C4-2B (cell line): ENCODE data around the gene F13A1.

Experiments used
- ZFX ChIP-seq: fragments of 450-650 bp; IDR thresholded peaks from 2 replicates; pipeline ENCODE4 v1.6.1; 2017
- TF ChIP-seq, protein P1 (sequence below): fragments of 450-650 bp; conservative IDR thresholded peaks from 2 replicates; pipeline ENCODE4 v1.5.1; 2017; ENCODE audit warnings: mild to moderate bottlenecking

- TF ChIP-seq, protein P1, sequence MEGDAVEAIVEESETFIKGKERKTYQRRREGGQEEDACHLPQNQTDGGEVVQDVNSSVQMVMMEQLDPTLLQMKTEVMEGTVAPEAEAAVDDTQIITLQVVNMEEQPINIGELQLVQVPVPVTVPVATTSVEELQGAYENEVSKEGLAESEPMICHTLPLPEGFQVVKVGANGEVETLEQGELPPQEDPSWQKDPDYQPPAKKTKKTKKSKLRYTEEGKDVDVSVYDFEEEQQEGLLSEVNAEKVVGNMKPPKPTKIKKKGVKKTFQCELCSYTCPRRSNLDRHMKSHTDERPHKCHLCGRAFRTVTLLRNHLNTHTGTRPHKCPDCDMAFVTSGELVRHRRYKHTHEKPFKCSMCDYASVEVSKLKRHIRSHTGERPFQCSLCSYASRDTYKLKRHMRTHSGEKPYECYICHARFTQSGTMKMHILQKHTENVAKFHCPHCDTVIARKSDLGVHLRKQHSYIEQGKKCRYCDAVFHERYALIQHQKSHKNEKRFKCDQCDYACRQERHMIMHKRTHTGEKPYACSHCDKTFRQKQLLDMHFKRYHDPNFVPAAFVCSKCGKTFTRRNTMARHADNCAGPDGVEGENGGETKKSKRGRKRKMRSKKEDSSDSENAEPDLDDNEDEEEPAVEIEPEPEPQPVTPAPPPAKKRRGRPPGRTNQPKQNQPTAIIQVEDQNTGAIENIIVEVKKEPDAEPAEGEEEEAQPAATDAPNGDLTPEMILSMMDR = no peak
- no peak for TF ChIP-seq ZFX
These were observed 37.7 kb downstream of the F13A1 start for GRCh38 chr6:6282716-6283115.
